Activated CD4-positive, alpha-beta T cell treated with anti-CD3 and anti-CD28 coated beads for 48 hours (primary cell): ENCODE results near the gene PLXNA4.

Experiments used
- DNase-seq: peaks from one replicate; pipeline ENCODE4 v3.0.0-alpha.2; 2020

The PLXNA4 gene

GRCh38 chr7:132161533-132161915, 414.7 kb downstream of the PLXNA4 start:
- DNase-seq = no peak

- DNase-seq = no peak
Observed at GRCh38 chr7:132160611-132161532, 415.4 kb downstream of the PLXNA4 start.

- DNase-seq = no peak
Observed at GRCh38 chr7:132158841-132159240, 417.4 kb downstream of the PLXNA4 start.

DNA sequence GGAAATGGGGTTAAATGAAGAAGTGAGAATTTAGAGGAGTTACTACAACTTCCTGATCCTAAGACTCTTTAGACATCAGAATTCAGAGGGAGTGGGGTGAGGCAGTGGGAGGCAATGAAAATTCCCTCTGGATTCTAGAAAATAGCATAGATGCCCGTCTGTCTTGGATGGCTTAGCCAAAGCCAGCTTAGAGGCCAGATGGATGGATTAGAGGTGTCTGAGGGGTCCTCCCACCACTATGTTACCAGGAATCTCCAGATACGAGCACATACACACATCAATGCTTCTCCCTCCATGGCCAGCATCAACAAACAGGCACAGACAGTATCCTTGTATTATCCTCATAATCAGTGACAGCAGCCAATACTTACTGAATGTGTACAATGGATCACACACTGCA, 418.1 kb downstream of the PLXNA4 start:
- no peak for DNase-seq

GRCh38 chr7:132155715-132156114, 420.6 kb downstream of the PLXNA4 start:
- DNase-seq = no peak

DNA sequence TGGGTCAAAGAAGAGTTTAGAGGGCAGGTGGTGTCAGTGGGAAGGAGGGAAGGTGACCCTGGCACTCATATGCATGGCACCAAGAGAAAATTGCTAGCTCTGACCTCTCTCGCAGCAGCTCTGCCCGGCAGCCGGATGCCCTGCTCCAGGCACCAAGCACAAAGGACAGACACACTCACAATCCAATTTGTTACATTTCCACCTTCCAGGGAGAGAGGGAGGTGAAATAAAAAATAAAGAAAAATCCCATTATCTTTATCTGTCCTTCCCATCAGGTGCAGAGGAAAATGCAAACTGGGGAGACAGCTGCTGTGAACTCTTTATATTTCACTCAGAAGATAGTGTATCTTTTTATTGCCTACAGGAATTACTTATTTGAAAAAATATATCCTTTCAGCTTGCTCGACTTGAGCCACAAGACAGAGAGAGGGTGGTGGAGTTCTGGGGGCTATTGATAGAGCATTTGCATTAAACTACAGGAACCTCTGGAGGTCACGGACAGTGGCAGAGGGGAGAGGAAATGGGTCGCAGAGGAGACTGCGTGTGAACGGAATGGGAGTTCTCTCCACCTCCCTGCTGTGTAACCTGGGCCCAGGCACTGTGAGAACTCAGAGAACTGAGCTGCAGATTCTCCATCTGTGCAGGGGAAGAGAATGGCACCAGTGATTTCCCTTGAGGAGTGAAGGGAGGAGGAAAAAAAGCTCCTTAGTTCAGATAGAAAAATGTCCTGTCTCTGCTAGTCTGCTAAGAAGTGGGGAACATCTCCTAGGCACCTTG, 421.4 kb downstream of the PLXNA4 start:
- DNase-seq = no peak

DNA sequence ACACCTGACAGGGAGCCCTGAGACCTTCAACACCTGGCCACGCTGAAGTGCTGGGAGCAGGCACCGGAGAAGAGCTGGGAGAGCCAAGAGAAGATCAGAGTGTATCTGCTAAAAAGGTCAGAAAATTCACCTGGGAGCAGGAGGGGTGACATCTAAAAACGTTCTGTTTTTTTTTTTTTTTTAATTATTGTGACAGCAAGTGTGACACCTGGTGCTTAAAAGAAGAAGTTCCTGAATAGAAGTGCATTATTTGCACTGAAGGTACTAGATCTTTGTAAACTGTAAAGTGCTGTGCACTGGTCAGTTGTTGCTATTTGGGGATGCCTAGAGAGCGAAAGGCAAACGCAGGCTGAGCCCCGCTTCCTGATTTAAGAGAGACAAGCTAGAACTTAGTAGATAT, 422.0 kb downstream of the PLXNA4 start:
- DNase-seq = no peak

GRCh38 chr7:132152131-132152889, 424.0 kb downstream of the PLXNA4 start:
- DNase-seq = no peak

DNA sequence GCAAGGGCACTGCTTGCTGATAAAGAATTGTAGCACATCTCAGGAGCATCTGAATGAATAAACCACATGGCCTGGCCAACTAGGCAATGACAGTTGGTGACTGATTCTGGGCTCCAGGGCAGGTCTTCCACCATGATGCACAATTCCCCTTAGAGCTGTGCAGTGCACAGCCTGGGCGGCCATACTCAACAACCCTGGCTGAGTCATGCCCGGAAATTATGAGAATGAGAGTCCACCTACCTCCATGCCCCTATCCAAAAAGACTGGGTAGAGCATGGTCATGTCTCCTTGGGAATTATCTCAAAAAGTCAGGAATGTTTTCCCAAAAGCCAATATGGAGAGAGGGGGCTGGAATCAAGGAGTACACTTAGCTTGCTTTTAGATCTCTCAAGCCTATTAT, 425.6 kb downstream of the PLXNA4 start:
- DNase-seq = no peak

GRCh38 chr7:132149436-132150304, 426.6 kb downstream of the PLXNA4 start:
- no peak for DNase-seq

GRCh38 chr7:132148876-132149275, 427.4 kb downstream of the PLXNA4 start:
- DNase-seq = no peak

DNA sequence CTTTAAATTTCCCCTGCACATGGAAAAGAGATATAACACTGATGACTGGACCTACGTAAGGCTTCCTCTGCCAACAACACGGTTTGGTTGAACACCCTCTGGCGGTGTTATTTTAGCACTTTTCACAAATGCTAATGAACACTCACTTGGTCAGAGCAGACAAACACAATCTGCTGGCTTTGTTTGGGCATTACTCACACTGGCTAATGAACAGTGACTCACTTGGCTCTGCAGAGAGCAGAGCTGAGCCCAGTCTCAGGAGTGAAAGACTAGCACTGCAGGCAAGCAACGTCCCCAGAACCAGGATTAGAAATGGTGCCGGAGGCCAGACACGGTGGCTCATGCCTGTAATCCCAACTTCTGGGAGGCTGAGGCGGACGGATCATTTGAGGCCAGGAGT, 430.8 kb downstream of the PLXNA4 start:
- DNase-seq = no peak

- DNase-seq = no peak
Observed at GRCh38 chr7:132145063-132145462, 431.2 kb downstream of the PLXNA4 start.

GRCh38 chr7:132142006-132142405, 434.3 kb downstream of the PLXNA4 start:
- DNase-seq = no peak

- DNase-seq = no peak
Observed at GRCh38 chr7:132141109-132141508, 435.2 kb downstream of the PLXNA4 start.

DNA sequence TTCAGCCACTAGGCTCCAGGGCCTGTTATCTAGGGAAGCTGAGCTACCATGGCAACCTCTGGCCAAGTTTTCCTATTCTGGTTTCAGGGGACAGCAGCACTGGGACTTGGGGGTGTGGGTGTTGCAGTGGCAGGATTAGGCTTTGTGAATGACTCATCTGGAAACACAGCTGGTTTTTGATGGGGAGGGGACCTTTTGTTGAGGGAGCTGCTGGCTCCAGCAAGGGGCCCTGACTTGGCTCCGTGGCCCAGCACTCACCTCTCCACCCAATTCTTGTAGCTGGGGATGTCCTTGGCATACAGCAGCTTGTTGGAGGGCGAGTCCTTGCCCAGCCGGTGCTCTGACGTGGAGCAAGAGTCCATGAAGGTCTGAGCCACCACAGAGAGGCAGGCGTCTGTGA, 435.9 kb downstream of the PLXNA4 start:
- no peak for DNase-seq

DNA sequence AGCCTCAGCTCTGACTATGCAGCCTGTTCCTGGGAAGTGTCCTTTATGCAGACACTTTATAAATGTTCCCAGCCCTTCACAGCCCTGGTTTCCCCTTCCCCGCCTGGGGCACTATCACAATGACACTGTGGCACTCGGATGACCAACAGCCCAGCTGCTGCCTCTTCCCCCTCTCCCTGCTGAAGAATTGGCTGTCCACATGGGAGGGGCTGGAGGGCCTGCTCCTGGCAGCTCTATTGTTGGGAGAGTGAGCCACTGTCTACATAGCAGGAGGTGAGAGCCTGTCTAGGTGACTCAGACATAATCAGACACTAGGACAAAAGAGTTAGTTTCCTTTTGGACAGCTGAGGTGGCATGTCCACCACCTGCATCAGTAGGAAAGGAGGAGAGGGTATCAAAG, 437.5 kb downstream of the PLXNA4 start:
- no peak for DNase-seq

GRCh38 chr7:132137681-132138080, 438.6 kb downstream of the PLXNA4 start:
- DNase-seq = no peak

DNA sequence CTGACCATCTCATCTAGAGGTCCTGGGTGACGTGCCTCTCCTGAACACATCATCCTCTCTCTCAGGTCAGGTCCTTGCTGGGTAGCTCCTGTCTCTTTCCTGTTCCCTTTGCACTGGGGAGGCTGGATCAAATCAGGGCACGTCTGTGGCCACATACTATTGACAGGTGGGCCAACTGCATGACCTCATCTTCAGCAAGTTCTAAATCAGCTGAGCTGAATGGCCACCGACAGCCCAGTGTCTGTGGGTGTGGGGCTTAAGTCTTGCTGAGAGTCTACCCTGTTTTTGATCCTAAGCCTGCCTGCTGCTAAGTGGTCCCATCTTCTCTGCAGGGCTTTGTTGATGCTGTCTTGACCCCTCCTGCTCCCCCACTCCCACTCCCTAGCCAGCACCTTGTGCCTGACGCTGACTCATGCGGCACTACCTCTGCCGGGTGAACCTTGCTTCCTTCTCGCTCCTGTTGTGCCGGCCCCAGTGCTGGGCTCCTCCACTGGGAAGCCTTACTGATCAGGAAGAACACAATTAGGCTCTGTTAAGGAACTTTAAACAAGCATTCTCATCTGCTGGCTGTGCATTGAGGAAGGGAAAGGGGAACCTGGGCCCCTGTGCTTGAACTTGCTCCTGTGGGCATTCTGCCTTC, 440.4 kb downstream of the PLXNA4 start:
- DNase-seq = no peak

DNA sequence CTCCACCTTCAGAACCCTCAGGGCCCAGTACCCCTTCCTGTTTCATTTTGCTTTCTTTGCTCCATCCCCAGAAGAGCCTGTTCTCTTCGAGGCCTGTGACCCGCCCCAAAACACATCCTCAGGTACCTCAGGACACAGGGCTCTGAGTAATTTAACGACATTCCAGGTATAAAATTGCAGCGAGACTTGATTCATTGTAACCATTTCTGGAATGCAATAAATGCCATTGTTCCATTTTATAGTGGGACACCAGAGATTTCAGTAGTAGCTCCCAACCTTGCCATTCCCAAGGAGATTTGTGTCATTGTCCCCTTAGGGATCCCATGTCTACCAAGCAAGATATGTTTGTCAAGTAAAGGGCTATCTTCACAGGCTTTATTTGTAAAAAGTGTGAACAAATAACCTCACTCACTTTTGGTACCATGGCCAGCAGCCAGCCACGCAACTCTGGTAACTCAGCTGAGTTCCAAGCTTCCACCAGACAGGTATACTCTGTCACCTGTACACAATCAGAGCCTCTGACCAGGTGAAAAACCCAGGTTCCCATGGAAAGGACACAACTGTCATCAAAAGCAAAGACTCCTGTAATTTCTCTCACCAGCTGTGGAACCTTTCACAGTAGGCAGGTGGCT, 441.3 kb downstream of the PLXNA4 start:
- DNase-seq = no peak

DNA sequence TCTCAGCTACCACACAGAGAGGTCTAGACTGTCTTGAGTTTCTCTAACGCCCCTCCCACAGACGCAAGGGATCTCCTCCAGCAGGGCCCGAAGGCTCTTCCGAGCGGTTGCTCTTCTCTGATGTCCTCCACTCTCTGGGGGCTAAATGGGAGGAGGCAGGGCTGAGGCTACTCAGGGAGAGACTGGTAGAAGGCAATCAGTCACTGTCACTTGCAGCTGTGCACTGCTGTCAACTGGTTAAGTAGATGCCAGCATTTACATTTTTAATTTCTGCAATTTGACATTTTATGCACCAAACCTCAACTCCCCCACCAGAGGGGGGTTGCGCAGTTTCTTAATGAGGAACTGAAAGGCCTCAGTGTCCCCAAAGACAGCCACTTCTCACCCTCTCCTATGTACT, 442.8 kb downstream of the PLXNA4 start:
- DNase-seq = no peak
